DMS79 treated with DMSO at 0.1 percent for 48 hours (cell line): Measurements from ENCODE around the gene SAP25.

Source experiments
- DNase-seq: peaks from one replicate; lab custom pipeline; 2025; lab: John Stamatoyannopoulos, UW

The SAP25 gene

GRCh38 chr7:100595188-100595587 is 21.5 kb upstream of the SAP25 start:
- no peak for DNase-seq

- DNase-seq: no peak
These were observed 17.9 kb upstream of the SAP25 start for GRCh38 chr7:100591596-100591995.

- no peak for DNase-seq
These were observed 16.5 kb upstream of the SAP25 start for GRCh38 chr7:100590077-100590737.

GRCh38 chr7:100589341-100589947 is 15.7 kb upstream of the SAP25 start:
- DNase-seq: no peak

DNA sequence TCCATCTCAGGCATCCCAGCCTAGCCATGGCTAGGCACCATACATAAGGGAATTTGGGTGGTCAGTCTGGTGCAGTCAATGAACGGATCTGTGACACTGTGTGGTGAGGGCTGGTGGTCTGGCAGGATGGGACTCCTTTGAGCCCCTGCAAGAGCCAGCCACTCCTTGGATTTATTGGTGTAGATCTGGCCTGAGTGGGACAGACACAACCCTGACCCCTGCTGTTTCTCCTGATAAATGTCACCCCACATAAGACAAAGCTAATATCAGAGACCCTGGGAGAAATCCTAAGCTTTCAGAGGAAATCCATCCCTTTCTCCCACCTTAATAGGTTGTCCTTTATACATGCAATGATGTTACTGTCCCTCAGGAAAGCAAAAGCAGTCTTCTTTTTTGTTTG is 14.7 kb upstream of the SAP25 start:
- no peak for DNase-seq

- DNase-seq: peak; percentile 100
These were observed 12.7 kb upstream of the SAP25 start, which contains the start of gene FBXO24 for GRCh38 chr7:100586266-100587025. Gene FBXO24, plus strand, starts transcription at chr7:100586328. Its CDS starts 298 bp downstream, at chr7:100586626.

GRCh38 chr7:100585511-100586265 is 12.0 kb upstream of the SAP25 start, which contains the start of gene LRCH4:
Gene LRCH4, minus strand, starts transcription at chr7:100586129. Its CDS starts 29 bp downstream, at chr7:100586100.
- peak; percentile 70 for DNase-seq

- peak; percentile 33 for DNase-seq
These were observed 11.2 kb upstream of the SAP25 start for GRCh38 chr7:100584683-100585510.

GRCh38 chr7:100584054-100584682 is 10.5 kb upstream of the SAP25 start:
- DNase-seq: no peak

DNA sequence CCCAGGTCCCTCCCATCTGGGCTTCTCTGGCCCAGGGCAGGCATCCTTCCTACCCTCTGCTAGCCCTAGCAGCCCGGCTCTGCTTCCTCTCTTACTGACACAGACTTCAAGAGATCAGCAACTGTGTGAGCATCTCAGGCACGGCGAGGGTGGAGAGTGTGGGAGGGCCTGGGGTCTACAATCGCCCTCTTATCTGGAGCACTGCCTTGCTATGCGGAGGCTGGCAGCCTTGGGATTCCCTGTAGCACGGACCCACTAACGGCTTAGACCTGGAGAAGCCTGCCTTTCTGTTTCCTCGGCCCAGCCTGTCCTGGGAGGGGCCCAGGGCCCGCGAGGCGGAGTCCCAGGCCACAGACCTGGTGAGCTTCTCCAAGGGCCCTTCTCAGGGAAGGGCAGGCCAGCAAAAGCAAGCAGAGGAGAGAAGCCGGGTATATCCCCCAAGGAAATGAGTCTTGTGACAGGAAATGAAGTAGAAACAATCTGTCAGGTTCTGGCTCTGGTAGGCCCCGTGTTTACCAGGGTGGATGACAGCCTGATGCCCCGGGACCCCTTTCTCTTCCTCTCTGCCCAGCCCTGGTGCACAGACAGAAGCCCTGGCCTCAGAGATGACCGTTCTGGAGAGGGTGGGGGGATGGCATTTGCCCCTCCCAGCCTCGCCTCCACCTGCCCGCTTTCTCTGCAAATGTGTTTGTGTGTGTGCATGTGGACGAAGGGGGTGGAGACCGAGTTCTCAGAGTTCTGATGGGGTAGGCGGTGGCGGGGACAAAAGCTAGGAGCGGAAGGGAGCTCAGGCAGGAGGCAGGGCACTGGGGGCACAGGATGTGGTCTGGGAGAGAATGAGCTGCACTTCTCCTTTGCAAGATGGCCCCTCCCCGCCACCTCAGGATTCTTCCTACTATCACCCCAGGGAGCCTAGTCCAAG is 9.7 kb upstream of the SAP25 start:
- DNase-seq: no peak

- no peak for DNase-seq
These were observed 8.9 kb upstream of the SAP25 start for GRCh38 chr7:100582650-100583049.

DNA sequence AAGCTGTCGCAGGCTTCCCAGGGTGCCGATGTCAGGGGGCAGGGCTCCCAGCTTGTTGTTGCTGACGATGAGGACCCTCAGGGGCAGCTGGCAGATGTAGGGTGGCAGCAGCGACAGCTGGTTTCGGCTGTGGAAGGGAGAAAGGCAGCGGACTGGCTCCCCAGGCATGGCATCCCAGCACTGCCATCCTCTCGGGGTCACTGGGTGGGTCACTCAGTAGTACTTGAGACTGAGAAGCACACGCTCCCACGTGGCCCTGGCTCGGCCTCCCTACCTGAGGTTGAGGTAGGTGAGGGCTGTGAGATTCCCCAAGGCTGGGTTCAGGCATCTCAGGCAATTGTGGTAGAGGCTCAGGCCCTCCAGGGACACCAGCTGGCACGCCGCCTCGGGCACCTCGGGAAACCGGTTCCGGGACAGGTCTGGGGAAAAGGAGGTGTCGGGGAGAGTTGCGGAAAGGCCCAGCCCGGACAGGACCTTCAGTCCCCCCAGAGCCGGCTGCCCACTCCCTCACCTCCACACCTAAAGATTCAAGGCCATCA is 8.4 kb upstream of the SAP25 start:
- DNase-seq: peak; percentile 15

- DNase-seq: no peak
These were observed 7.0 kb upstream of the SAP25 start for GRCh38 chr7:100580466-100581283.

GRCh38 chr7:100578246-100579183 is 4.8 kb upstream of the SAP25 start:
- DNase-seq: no peak

- no peak for DNase-seq
These were observed 3.8 kb upstream of the SAP25 start for GRCh38 chr7:100577507-100577906.

GRCh38 chr7:100577103-100577502 is 3.4 kb upstream of the SAP25 start:
- no peak for DNase-seq

GRCh38 chr7:100576384-100576993 is 2.8 kb upstream of the SAP25 start:
- DNase-seq: no peak
